KMS-11 (cell line): ENCODE data around the gene MDFI.

Experiments
- H2AFZ ChIP-seq: fragments of 200-600 bp; sonication (generic); 2 replicates; pipeline ENCODE4 v1.6.1; 2016; ENCODE audit warnings: antibody characterized with exemption, mixed run types, low read depth
- H3K27ac ChIP-seq: fragments of 200-600 bp; sonication (generic); 2 replicates; pipeline ENCODE4 v1.6.1; 2016; ENCODE audit warnings: mild to moderate bottlenecking, mixed run types
- H3K27me3 ChIP-seq: fragments of 200-600 bp; sonication (generic); 2 replicates; pipeline ENCODE4 v1.6.1; 2017; ENCODE audit warnings: mild to moderate bottlenecking, low read depth, mixed run types, moderate library complexity; ENCODE audit not compliant: insufficient read depth
- H3K36me3 ChIP-seq: fragments of 200-600 bp; sonication (generic); 2 replicates; pipeline ENCODE4 v1.6.1; 2017; ENCODE audit warnings: mild to moderate bottlenecking, mixed run types; ENCODE audit not compliant: insufficient read depth
- H3K4me1 ChIP-seq: fragments of 200-600 bp; sonication (generic); 2 replicates; pipeline ENCODE4 v1.6.1; 2016; ENCODE audit warnings: mild to moderate bottlenecking, low read depth, mixed run types; ENCODE audit not compliant: poor library complexity, severe bottlenecking
- H3K4me2 ChIP-seq: fragments of 200-600 bp; sonication (generic); 2 replicates; pipeline ENCODE4 v1.7.0; 2016; ENCODE audit warnings: mild to moderate bottlenecking, mixed run types
- H3K4me3 ChIP-seq: fragments of 200-600 bp; sonication (generic); IDR thresholded peaks from 2 replicates; pipeline ENCODE4 v1.6.1; 2017; ENCODE audit warnings: low read depth, low read length, mixed read lengths; ENCODE audit not compliant: insufficient read depth
- H3K79me2 ChIP-seq: fragments of 200-600 bp; sonication (generic); 2 replicates; pipeline ENCODE4 v1.6.1; 2016; ENCODE audit warnings: low read depth, mixed run types; ENCODE audit not compliant: insufficient read depth
- H3K9ac ChIP-seq: fragments of 200-600 bp; sonication (generic); 2 replicates; pipeline ENCODE4 v1.6.1; 2016; ENCODE audit warnings: mild to moderate bottlenecking, mixed run types
- H4K20me1 ChIP-seq: fragments of 200-600 bp; sonication (generic); 2 replicates; pipeline ENCODE4 v1.6.1; 2016; ENCODE audit warnings: mild to moderate bottlenecking, mixed run types; ENCODE audit not compliant: insufficient read depth
- CTCF ChIP-seq: fragments of 200-600 bp; sonication (generic); conservative IDR thresholded peaks from 2 replicates; pipeline ENCODE4 v1.6.1; 2017; ENCODE audit warnings: low read depth, mild to moderate bottlenecking, antibody characterized with exemption, low read length, moderate library complexity, mixed read lengths

The MDFI gene

GRCh38 chr6:41638002-41638934 lies at the start of gene MDFI:
TSS of gene MDFI (plus strand) at chr6:41638468. CDS start at chr6:41638750, 282 bp downstream.
- H3K79me2 ChIP-seq: no peaks in the 10 kb centered on the region
- H3K36me3 ChIP-seq: no peaks in the 10 kb centered on the region
- peaks cover 42% of the 10 kb centered on the region; the same call in 1 of the 2 replicates for H3K27me3 ChIP-seq
- H3K27ac ChIP-seq: no peak within 1 kb of the TSS
- H3K4me2 ChIP-seq: no peak within 1 kb of the TSS
- H2AFZ ChIP-seq: no peak within 1 kb of the TSS
- H3K4me1 ChIP-seq: no peaks in the 10 kb centered on the region
- no peaks in the 10 kb centered on the region for H4K20me1 ChIP-seq
- no peak within 1 kb of the TSS for H3K9ac ChIP-seq
- no peak for TF ChIP-seq CTCF
- H3K4me3 ChIP-seq: no peak within 1 kb of the TSS

GRCh38 chr6:41589223-41589622 lies 49.0 kb upstream of the MDFI start:
- TF ChIP-seq CTCF: no peak
- no peak overlapping the region for H3K27ac ChIP-seq
- no peaks in the 10 kb centered on the region for H3K36me3 ChIP-seq
- no peaks in the 10 kb centered on the region for H3K79me2 ChIP-seq
- H3K27me3 ChIP-seq: no peaks in the 10 kb centered on the region
- H3K4me1 ChIP-seq: peaks cover 9% of the 10 kb centered on the region
- H2AFZ ChIP-seq: no peak overlapping the region
- no peak overlapping the region for H3K4me2 ChIP-seq
- H3K4me3 ChIP-seq: no peak overlapping the region
- no peaks in the 10 kb centered on the region for H4K20me1 ChIP-seq
- no peak overlapping the region for H3K9ac ChIP-seq

- H4K20me1 ChIP-seq: no peaks in the 10 kb centered on the region
Measured at GRCh38 chr6:41589636-41590622, 48.3 kb upstream of the MDFI start.

More at GRCh38 chr6:41589636-41590622, 48.3 kb upstream of the MDFI start:
- H3K27ac ChIP-seq: no peak overlapping the region
- H3K36me3 ChIP-seq: no peaks in the 10 kb centered on the region
- H3K4me2 ChIP-seq: no peak overlapping the region
- H3K4me1 ChIP-seq: peaks cover 2% of the 10 kb centered on the region
- no peaks in the 10 kb centered on the region for H3K79me2 ChIP-seq
- H3K4me3 ChIP-seq: no peak overlapping the region
- no peak overlapping the region for H2AFZ ChIP-seq
- H3K27me3 ChIP-seq: no peaks in the 10 kb centered on the region
- no peak overlapping the region for H3K9ac ChIP-seq
- TF ChIP-seq CTCF: no peak
